HG02678 (cell line): ENCODE results near the gene TMSB10.

Experiments used
- ATAC-seq: cut with Tn5 transposase; IDR thresholded peaks from one replicate; pipeline ENCODE4 v1.9.1; 2021; ENCODE audit warnings: mild to moderate bottlenecking, moderate library complexity; ENCODE audit not compliant: unreplicated experiment

TMSB10 gene

GRCh38 chr2:84879584-84880394, 25.7 kb upstream of the TMSB10 start:
- ATAC-seq = peak; percentile 65

- ATAC-seq = no peak
These were observed 25.1 kb upstream of the TMSB10 start for GRCh38 chr2:84880395-84880644.

- ATAC-seq = no peak
These were observed 24.6 kb upstream of the TMSB10 start, which contains the start of gene TRABD2A for GRCh38 chr2:84880645-84881521. TSS of gene TRABD2A (minus strand) at chr2:84881084. CDS start at chr2:84881039, 45 bp downstream.

GRCh38 chr2:84881581-84882413, 23.7 kb upstream of the TMSB10 start:
- ATAC-seq = peak; percentile 71

- ATAC-seq = no peak
These were observed 23.1 kb upstream of the TMSB10 start for GRCh38 chr2:84882414-84882738.

GRCh38 chr2:84882775-84883550, 22.5 kb upstream of the TMSB10 start:
- no peak for ATAC-seq

- no peak for ATAC-seq
These were observed 21.0 kb upstream of the TMSB10 start for GRCh38 chr2:84884449-84884848.

GRCh38 chr2:84885111-84885510, 20.3 kb upstream of the TMSB10 start:
- ATAC-seq = no peak

- no peak for ATAC-seq
These were observed 18.7 kb upstream of the TMSB10 start for GRCh38 chr2:84886791-84887190.

GRCh38 chr2:84888401-84889276, 16.8 kb upstream of the TMSB10 start:
- peak; percentile 99 for ATAC-seq

- ATAC-seq = no peak
These were observed 16.1 kb upstream of the TMSB10 start for GRCh38 chr2:84889332-84889731.

GRCh38 chr2:84891355-84892010, 14.0 kb upstream of the TMSB10 start:
- no peak for ATAC-seq

GRCh38 chr2:84894131-84894586, 11.3 kb upstream of the TMSB10 start:
- ATAC-seq = no peak

- ATAC-seq = peak; percentile 30
These were observed 10.5 kb upstream of the TMSB10 start for GRCh38 chr2:84894758-84895520.

GRCh38 chr2:84896567-84896966, 8.9 kb upstream of the TMSB10 start:
- no peak for ATAC-seq

- ATAC-seq = no peak
These were observed 7.7 kb upstream of the TMSB10 start for GRCh38 chr2:84897773-84898172.

GRCh38 chr2:84899304-84900204, 5.9 kb upstream of the TMSB10 start:
- no peak for ATAC-seq
